ENCODE results near the gene KRT6C. TPM values are rescaled to one million over a fixed set of nuclear protein-coding genes. Genes with fewer than 3 reads are reported as not detected.

KRT6C gene
- polyA plus RNA-seq, 1 experiment, result not detected

DNA sequence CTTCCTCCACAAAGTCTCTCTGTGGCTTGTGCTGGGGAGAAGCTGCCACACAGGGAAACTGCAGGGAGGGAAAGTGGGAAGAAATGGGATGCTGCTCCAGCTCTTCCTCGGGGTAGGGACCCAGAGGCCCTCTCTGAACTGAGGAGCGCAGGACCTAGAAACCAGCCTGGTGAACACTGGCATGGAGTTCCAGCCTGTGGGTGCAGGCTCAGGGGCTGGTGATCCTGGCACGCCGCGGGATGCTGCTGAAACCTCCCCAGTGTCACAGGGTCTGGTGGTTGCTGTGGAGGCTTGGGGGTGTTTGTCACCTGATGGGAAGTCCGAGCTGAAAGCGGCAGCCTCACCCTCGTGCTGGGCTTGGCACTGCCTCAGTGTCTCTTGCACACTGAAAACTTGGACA lies 34.2 kb downstream of the KRT6C start:
- no peak for TF ChIP-seq CTCF (IDR thresholded peaks at IDR 0.05; ENCODE audit: insufficient read depth, low read depth, low read length)
- no peaks in the 10 kb centered on the region for H3K27me3 ChIP-seq (ENCODE audit: control insufficient read depth, insufficient read depth, low read length)
- no peaks in the 10 kb centered on the region for H3K36me3 ChIP-seq (ENCODE audit: control insufficient read depth, insufficient read depth, low read length)
- CTCF ChIA-PET, result interaction anchor here (1.0 kb wide), 1 partner anchor 48 kb away, joined by 3 read pairs; no protein-coding TSS in a partner anchor
- no peak overlapping the region for H3K4me3 ChIP-seq (ENCODE audit: low read depth, low read length)
- POLR2A ChIA-PET, result no interaction called here
- no peak for DNase-seq (ENCODE audit: low read depth)

DNA sequence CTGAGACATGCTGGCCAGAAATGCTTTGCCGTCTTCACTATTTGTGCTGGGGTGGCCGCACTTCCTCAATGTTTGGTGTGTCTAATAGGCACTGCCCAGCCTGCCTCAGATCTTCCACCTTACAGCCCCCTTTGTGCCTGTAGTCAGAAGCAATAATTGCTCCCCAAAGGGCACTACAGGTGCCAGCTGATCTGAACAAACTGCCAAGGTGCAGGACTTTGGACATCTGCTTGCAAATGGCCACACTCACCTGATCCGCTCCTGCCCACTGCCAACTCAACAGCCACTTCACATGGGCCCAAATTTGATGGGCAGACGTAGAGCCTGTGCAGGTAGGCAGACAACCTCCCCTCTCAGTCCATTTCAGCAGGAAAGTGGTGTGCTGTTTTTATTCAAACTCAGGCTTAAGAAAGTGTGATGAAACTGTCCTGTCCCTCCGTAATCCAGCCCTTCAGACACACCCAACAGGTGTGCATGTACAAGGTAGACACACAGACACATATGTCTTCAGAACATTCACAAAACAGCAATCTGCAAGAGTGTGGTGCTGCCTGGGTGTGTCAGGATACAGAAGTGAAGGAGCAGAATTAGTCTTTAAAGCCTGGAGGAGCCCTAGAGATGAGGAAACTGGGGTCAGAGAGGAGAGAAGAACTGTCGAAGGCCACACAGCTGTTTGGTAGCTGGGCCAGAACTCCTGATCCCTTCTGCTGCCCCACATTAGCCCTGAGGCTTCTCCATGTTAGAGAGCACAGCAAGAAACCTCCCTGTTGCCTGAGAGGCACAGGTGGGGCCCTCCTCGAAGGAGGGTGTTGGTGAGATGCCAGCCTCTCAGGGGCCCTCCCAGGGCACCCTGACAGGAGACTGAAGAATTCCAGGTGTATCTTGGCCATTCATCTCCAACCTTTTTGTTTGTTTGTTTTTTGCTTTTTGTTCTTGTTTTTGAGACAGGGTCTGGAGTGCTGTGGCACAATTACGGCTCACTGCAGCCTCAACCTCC lies 35.0 kb downstream of the KRT6C start:
- Histone ChIP-seq H3K4me3 (ENCODE audit: low read depth, low read length) (no peak overlapping the region), H3K27me3 (ENCODE audit: control insufficient read depth, insufficient read depth, low read length) (no peaks in the 10 kb centered on the region), H3K36me3 (ENCODE audit: control insufficient read depth, insufficient read depth, low read length) (no peaks in the 10 kb centered on the region)
- TF ChIP-seq CTCF (IDR thresholded peaks at IDR 0.05; ENCODE audit: insufficient read depth, low read depth, low read length), result no peak
- ChIA-PET CTCF (no interaction called here), POLR2A (no interaction called here)
- DNase-seq (ENCODE audit: low read depth), result no peak

GRCh38 chr12:52437508-52437907 lies 36.1 kb downstream of the KRT6C start:
- CTCF ChIA-PET, result no interaction called here

DNA sequence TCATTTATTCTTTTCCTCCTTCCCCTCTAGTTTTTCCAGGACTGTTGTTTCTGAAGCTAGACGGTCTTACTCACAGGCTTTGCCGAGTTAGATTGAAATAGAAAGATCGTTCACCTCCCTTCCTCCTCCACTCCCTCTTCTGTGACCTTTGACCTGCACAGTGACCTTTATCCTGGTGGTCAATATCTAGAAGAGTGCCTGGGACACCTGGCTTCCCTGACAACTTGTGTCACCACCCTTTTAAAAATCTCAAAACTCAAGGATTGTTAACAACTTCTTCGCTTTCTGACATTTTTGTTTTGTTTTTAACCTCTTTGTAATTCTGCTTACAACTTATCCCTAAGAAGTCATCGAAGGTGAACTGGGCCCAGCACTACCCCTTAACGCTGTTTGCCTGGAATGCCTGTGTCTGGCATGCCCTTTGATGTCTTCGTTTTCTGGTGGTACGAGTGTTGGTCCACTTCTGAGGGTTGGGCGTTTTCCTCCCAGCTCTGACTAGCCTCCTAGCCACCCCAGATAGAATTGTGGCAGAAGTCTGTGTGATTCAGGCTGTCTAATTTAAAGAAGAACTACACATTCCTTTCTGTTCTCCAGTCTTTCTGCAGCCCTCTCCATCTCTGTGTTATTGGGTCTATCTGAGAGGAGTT lies 36.7 kb downstream of the KRT6C start:
- TF ChIP-seq CTCF (IDR thresholded peaks at IDR 0.05; ENCODE audit: insufficient read depth, low read depth, low read length), result no peak
- CTCF ChIA-PET, result no interaction called here
- H3K4me3 ChIP-seq (ENCODE audit: low read depth, low read length), result no peak overlapping the region
- peaks cover 4% of the 10 kb centered on the region for H3K27me3 ChIP-seq (ENCODE audit: control insufficient read depth, insufficient read depth, low read length)
- POLR2A ChIA-PET, result no interaction called here
- DNase-seq (ENCODE audit: low read depth), result no peak
- H3K36me3 ChIP-seq (ENCODE audit: control insufficient read depth, insufficient read depth, low read length), result no peaks in the 10 kb centered on the region

More at GRCh38 chr12:52437508-52437907, 36.1 kb downstream of the KRT6C start:
- H3K27me3 ChIP-seq (ENCODE audit: control insufficient read depth, insufficient read depth, low read length), result peaks cover 4% of the 10 kb centered on the region
- POLR2A ChIA-PET, result no interaction called here
- H3K4me3 ChIP-seq (ENCODE audit: low read depth, low read length), result no peak overlapping the region
- no peak for DNase-seq (ENCODE audit: low read depth)
- H3K36me3 ChIP-seq (ENCODE audit: control insufficient read depth, insufficient read depth, low read length), result no peaks in the 10 kb centered on the region
- TF ChIP-seq CTCF (IDR thresholded peaks at IDR 0.05; ENCODE audit: insufficient read depth, low read depth, low read length), result no peak

Measured in BJ (cell line).